T-helper 17 cell (primary cell): Measurements from ENCODE around the gene RNF103. TPM values are rescaled to one million over a fixed set of nuclear protein-coding genes. Genes with fewer than 3 reads are reported as not detected.

Experiments used
- ATAC-seq: fragments of 150-1000 bp; cut with Tn5 transposase; 2 replicates; pipeline ENCODE4 v1.10.0; 2021; ENCODE audit warnings: mild to moderate bottlenecking, moderate library complexity
- DNase-seq, 3 donors: peaks; one replicate each; pipeline versions ENCODE4 v3.0.0 to v3.0.0-alpha.2; 2020 to 2021
- H3K9me3 ChIP-seq: one replicate; pipeline ENCODE4 v1.7.0; 2013; ENCODE audit warnings: low read length, mild to moderate bottlenecking; ENCODE audit not compliant: control insufficient read depth, poor library complexity, severe bottlenecking
- H3K27ac Mint-ChIP-seq: one replicate; pipeline ENCODE4 v1.8.0; 2022; ENCODE audit warnings: mild to moderate bottlenecking, moderate library complexity, mixed read lengths
- H3K27me3 Mint-ChIP-seq: one replicate; pipeline ENCODE4 v1.8.0; 2022; ENCODE audit warnings: mixed read lengths
- H3K36me3 Mint-ChIP-seq: one replicate; pipeline ENCODE4 v1.8.0; 2022; ENCODE audit warnings: low read depth, mixed read lengths
- H3K4me1 Mint-ChIP-seq: one replicate; pipeline ENCODE4 v1.8.0; 2022; ENCODE audit warnings: mild to moderate bottlenecking, mixed read lengths
- H3K4me3 Mint-ChIP-seq: one replicate; pipeline ENCODE4 v1.8.0; 2022; ENCODE audit warnings: mild to moderate bottlenecking, moderate library complexity, mixed read lengths
- total RNA-seq, 4 donors: library from RNA in 2 of 4; stranded (reverse) in 2 of 4; gene quantifications; one replicate each; pipeline ENCODE4 v1.2.3 and lab custom pipeline; 2022 to 2026

The RNF103 gene
- total RNA-seq, 2 donors from 2014 or later = 57.2 to 58.7 TPM

DNA sequence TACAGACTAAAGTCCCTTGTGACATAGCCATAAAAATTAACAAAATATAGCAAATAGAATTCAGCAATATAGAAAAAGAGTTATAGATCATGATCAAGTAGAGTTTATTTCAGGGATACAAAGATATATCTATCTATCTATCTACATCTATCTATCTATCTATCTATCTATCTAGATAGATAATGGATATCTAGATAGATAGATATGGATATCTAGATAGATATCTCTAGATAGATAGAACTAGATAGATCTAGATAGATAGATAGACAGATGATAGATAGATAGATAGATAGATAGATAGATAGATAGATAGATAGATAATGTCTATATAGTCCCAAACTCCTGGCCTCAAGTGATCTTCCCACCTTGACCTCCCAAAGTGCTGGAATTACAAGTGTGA, 43.1 kb downstream of the RNF103 start:
- Mint-ChIP-seq H3K27me3 (no peaks in the 10 kb centered on the region), H3K4me3 (no peak overlapping the region), H3K4me1 (peaks cover 8% of the 10 kb centered on the region), H3K27ac (no peak overlapping the region), H3K36me3 (no peaks in the 10 kb centered on the region)
- no peak for DNase-seq
- no peaks in the 10 kb centered on the region for H3K9me3 ChIP-seq
- ATAC-seq = no peak

- Mint-ChIP-seq H3K36me3 (no peaks in the 10 kb centered on the region), H3K27ac (no peak overlapping the region), H3K4me3 (no peak overlapping the region), H3K4me1 (no peaks in the 10 kb centered on the region), H3K27me3 (no peaks in the 10 kb centered on the region)
- no peak for ATAC-seq
- no peak for DNase-seq
- H3K9me3 ChIP-seq = no peaks in the 10 kb centered on the region
Observed at GRCh38 chr2:86577817-86578456, 45.7 kb downstream of the RNF103 start.

GRCh38 chr2:86570059-86570458, 53.6 kb downstream of the RNF103 start:
- H3K27ac Mint-ChIP-seq = peak overlapping the region; percentile 77
- peaks cover 26% of the 10 kb centered on the region for H3K27me3 Mint-ChIP-seq
- H3K4me3 Mint-ChIP-seq = no peak overlapping the region
- ATAC-seq (no peak), DNase-seq (no peak)
- no peaks in the 10 kb centered on the region for H3K36me3 Mint-ChIP-seq
- no peaks in the 10 kb centered on the region for H3K9me3 ChIP-seq
- H3K4me1 Mint-ChIP-seq = peaks cover 2% of the 10 kb centered on the region

DNA sequence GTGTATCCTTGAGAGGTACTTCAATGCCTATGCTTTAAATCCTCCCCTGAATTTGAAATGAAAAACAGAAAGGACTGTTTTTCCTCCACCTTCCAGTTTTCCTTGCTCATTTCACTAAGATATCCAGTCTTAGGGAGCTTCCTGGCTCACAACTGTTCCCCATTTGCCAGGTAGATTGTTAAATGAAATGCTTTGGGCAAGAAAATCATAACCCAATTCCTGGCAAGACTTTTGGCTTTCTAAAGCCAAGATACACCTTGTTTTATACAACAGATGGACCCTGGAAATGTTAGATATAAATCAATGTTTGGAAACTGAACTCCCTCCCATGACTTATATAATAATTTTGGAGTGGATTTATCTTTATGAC, 56.9 kb downstream of the RNF103 start:
- H3K27ac Mint-ChIP-seq = no peak overlapping the region
- no peaks in the 10 kb centered on the region for H3K9me3 ChIP-seq
- no peak overlapping the region for H3K4me3 Mint-ChIP-seq
- H3K36me3 Mint-ChIP-seq = peaks cover 2% of the 10 kb centered on the region
- ATAC-seq = no peak
- DNase-seq = no peak
- H3K27me3 Mint-ChIP-seq = peaks cover 26% of the 10 kb centered on the region
- H3K4me1 Mint-ChIP-seq = peaks cover 14% of the 10 kb centered on the region

DNA sequence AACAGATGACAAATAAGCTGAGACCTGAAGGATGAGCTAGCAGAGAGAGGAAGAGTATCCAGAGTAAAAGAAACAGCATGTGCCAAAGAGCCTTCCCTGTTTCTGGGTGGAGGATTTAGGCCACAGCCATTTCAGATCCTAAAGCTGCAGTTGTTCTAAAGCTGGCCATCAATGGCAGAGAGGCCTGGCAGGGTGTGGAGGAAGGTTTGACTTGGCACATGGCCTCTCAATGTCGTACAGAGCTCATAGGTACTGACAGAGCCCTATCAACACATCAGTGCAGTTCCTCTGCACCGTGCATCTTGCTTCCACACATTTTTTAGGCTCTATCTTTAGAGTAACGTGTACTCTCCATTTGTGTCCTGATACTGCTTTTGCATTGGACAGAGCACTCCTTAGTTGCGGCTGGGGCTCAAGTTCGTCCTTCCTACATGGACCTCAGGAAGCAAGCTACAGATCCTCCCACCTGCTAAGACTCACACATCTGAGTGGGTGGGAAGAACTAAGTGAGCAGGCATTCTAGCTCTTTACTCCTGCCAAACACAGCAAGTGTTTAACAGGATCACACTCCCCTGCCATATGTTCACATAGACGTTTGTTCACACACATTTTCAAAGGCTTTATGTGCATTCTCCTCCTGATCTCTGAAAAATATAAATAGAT, 57.4 kb downstream of the RNF103 start:
- no peak overlapping the region for H3K4me3 Mint-ChIP-seq
- no peaks in the 10 kb centered on the region for H3K9me3 ChIP-seq

DNA sequence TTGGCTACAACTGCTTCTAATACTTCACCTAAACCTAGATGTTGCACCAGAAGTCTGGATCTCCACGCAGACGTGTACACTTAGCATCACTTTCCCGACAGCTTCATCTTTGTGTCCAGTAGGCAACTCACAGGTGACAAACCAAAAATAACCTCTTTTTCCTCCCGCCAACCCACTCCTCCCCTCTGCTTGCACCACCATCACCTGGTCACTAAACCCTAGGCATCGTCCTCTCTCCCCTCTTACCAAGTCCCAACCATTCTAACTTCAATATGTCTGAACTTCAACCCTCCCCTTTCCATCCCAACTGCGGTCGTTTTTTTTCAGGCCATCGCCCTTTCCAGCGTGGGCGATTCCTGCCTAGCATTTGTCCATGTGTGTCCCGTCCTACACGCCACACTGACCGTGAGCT, 60.0 kb downstream of the RNF103 start:
- DNase-seq (no peak), ATAC-seq (no peak)
- Mint-ChIP-seq H3K27ac (peak overlapping the region; percentile 98), H3K4me3 (peak overlapping the region; percentile 97), H3K27me3 (peaks cover 26% of the 10 kb centered on the region), H3K4me1 (peaks cover 28% of the 10 kb centered on the region), H3K36me3 (peaks cover 2% of the 10 kb centered on the region)
- H3K9me3 ChIP-seq = no peaks in the 10 kb centered on the region

More for the DNA sequence above, 57.4 kb downstream of the RNF103 start:
- DNase-seq (no peak), ATAC-seq (no peak)
- H3K27me3 Mint-ChIP-seq = peaks cover 26% of the 10 kb centered on the region
- peaks cover 2% of the 10 kb centered on the region for H3K36me3 Mint-ChIP-seq
- H3K4me1 Mint-ChIP-seq = peaks cover 20% of the 10 kb centered on the region
- no peak overlapping the region for H3K27ac Mint-ChIP-seq

DNA sequence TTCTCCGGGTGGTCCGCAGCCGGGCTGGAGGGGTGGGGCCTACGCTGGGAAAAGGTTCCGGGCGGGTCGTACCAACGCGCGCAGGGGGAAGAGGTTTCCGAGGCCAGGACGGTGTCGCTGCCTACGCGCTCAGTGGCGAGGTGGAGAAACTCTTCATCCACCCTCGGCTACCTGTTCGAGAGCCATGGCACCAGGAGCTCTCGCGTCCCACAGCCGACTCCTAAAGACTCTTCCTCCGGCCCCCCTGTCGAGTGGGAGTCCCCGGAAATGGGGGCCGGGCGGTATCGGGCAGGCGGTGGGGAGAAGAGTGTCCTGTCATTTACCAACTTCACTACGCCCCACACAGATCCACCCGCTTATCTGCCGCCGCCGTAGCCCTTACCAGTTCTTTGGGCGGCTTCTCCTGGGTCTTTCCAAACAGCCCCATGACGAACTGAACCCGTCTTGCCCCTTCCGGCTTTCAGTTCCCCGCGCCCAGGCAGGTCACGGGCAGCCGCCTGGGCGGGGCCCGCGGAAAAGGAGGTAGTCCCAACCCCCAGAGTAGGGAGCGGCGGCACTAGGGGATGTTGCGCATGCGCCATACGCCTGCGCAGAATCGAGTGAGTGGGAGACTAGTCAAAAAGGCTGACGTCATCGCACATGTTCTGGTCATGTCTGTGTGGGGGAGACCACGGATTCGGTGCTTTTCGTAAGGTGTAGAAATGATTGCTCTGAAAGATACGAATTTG, 60.6 kb downstream of the RNF103 start, which contains the start of gene CHMP3:
Gene CHMP3 (minus strand): TSS at position 522 of the 728 bp plus-strand sequence. CDS start 95 bp downstream, at position 427.
- peaks cover 22% of the 10 kb centered on the region for H3K27me3 Mint-ChIP-seq
- H3K36me3 Mint-ChIP-seq = peaks cover 2% of the 10 kb centered on the region
- H3K9me3 ChIP-seq = no peaks in the 10 kb centered on the region
- ATAC-seq (peak; percentile 90), DNase-seq (peak; percentile 93 to 97 (median 95))
- peaks cover 28% of the 10 kb centered on the region for H3K4me1 Mint-ChIP-seq
- H3K27ac Mint-ChIP-seq = peak within 1 kb of the TSS; percentile 98
- H3K4me3 Mint-ChIP-seq = peak within 1 kb of the TSS; percentile 97

DNA sequence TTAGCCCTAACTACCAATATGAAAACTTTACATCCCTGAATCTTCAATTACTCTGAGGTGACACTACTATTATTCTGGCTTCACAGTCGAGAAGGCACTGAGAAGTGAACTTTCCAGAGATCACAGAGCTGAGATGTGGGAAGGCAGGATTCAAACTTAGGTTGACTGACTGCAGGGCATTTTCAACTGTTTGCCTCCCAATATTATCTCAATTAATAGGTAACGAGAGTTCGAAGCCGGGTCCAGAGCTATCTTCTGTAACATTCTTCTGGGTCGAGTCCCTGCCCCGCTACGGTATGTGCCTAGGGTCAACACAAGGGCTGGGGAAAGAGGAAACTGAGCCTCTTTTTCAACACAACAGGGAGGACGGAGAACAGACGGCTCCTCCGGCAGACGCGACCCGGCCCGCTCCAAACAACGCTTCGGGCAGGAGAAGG, 61.2 kb downstream of the RNF103 start:
- peaks cover 2% of the 10 kb centered on the region for H3K36me3 Mint-ChIP-seq
- ATAC-seq = no peak
- H3K27ac Mint-ChIP-seq = peak overlapping the region; percentile 98
- no peaks in the 10 kb centered on the region for H3K9me3 ChIP-seq
- H3K4me1 Mint-ChIP-seq = peaks cover 28% of the 10 kb centered on the region
- peaks cover 17% of the 10 kb centered on the region for H3K27me3 Mint-ChIP-seq
- H3K4me3 Mint-ChIP-seq = peak overlapping the region; percentile 97
- no peak for DNase-seq

GRCh38 chr2:86557836-86558235, 65.8 kb downstream of the RNF103 start:
- peaks cover 2% of the 10 kb centered on the region for H3K36me3 Mint-ChIP-seq
- H3K4me1 Mint-ChIP-seq = peaks cover 30% of the 10 kb centered on the region
- no peaks in the 10 kb centered on the region for H3K27me3 Mint-ChIP-seq
- H3K27ac Mint-ChIP-seq = no peak overlapping the region
- ATAC-seq = no peak
- H3K9me3 ChIP-seq = no peaks in the 10 kb centered on the region
- H3K4me3 Mint-ChIP-seq = no peak overlapping the region
- no peak for DNase-seq

- no peak overlapping the region for H3K4me3 Mint-ChIP-seq
- no peak for DNase-seq
- ATAC-seq = no peak
- peaks cover 32% of the 10 kb centered on the region for H3K4me1 Mint-ChIP-seq
- H3K27ac Mint-ChIP-seq = no peak overlapping the region
- no peaks in the 10 kb centered on the region for H3K9me3 ChIP-seq
- no peaks in the 10 kb centered on the region for H3K27me3 Mint-ChIP-seq
- peaks cover 2% of the 10 kb centered on the region for H3K36me3 Mint-ChIP-seq
Observed at GRCh38 chr2:86556508-86556907, 67.2 kb downstream of the RNF103 start.

Other genes with a start within 250 kb of the RNF103 start
- gene KDM3A, start 182.5 kb downstream of the RNF103 start, total RNA-seq = 100 to 1,000 TPM; 156 to 161 TPM
- 10 to 100 TPM; 53.9 to 70.2 TPM for gene CHMP3, start 60.4 kb downstream of the RNF103 start, total RNA-seq
- 10 to 100 TPM; 28.4 to 42.3 TPM for gene RMND5A, start 96.4 kb upstream of the RNF103 start, total RNA-seq
- gene CD8A, start 167.0 kb upstream of the RNF103 start, total RNA-seq = under 1 TPM in 1 of 2 donors, not detected in 1; 0.70 TPM
- gene CD8B, start 238.0 kb upstream of the RNF103 start, total RNA-seq = not detected